AG04450 (cell line): ENCODE data around the gene FAM219A. TPM values are rescaled to one million over a fixed set of nuclear protein-coding genes. Genes with fewer than 3 reads are reported as not detected.
A peak's percentile ranks its signal among the peaks of the same experiment; 100 is the strongest.

Experiments
- CTCF ChIA-PET: fragments of 300-600, 350-600 bp; formaldehyde crosslinking; extraction: SDS; loops from one replicate; lab custom pipeline; 2022; ENCODE audit warnings: antibody characterized with exemption, inconsistent platforms; lab: Charles Lee
- POLR2A ChIA-PET: fragments of 350-600 bp; formaldehyde crosslinking; extraction: SDS; loops from one replicate; lab custom pipeline; 2021; ENCODE audit warnings: antibody characterized with exemption, inconsistent platforms; lab: Yijun Ruan, JAX
- DNase-seq: peaks from one replicate; pipeline ENCODE4 v3.0.0-alpha.2; 2011; ENCODE audit warnings: low read depth, low spot score
- H3K27ac ChIP-seq: one replicate; pipeline ENCODE4 v1.5.1; 2012; ENCODE audit warnings: low read depth, low read length, control low read depth
- H3K27me3 ChIP-seq: one replicate; pipeline ENCODE4 v1.6.0; 2012; ENCODE audit warnings: low read length; ENCODE audit not compliant: control insufficient read depth, insufficient read depth
- H3K4me3 ChIP-seq: 2 replicates; pipeline ENCODE4 v1.5.1; 2011; ENCODE audit warnings: mild to moderate bottlenecking, low read depth, low read length, control low read depth
- H3K9me3 ChIP-seq: 2 replicates; pipeline ENCODE4 v1.5.1; 2012; ENCODE audit warnings: low read length; ENCODE audit not compliant: control insufficient read depth, insufficient read depth
- CTCF ChIP-seq: IDR thresholded peaks from 2 replicates; pipeline ENCODE4 v1.5.1; 2011; ENCODE audit warnings: low read depth, low read length, control low read depth, inconsistent platforms
- polyA plus RNA-seq: library from polyadenylated mRNA; depleted of rRNA; stranded (reverse); fragments of >200 nt; gene quantifications from 2 replicates; pipeline ENCODE4 v1.2.3, GENCODE V29; 2011

The FAM219A gene
- polyA plus RNA-seq, 1 experiment, result 8.0 TPM

- Histone ChIP-seq H3K27me3 (no peaks in the 10 kb centered on the region), H3K9me3 (no peaks in the 10 kb centered on the region), H3K27ac (no peak overlapping the region), H3K4me3 (no peak overlapping the region)
- CTCF ChIA-PET, result interaction anchor here (0.5 to 4.4 kb wide), 72 partner anchors 9 to 478 kb away, joined by 3 to 139 read pairs (median 7); partner anchors contain the start of genes ARID3C, CNTFR, DNAI1 and ENHO
- DNase-seq, result peak; percentile 24
- TF ChIP-seq CTCF, result peak; percentile 99
- POLR2A ChIA-PET, result interaction anchor here (1.1 kb wide), 2 partner anchors 24 to 98 kb away, joined by 3 to 5 read pairs; no protein-coding TSS in a partner anchor
These were observed 54.6 kb downstream of the FAM219A start for GRCh38 chr9:34403554-34404380.

- Histone ChIP-seq H3K4me3 (no peak overlapping the region), H3K9me3 (no peaks in the 10 kb centered on the region), H3K27ac (no peak overlapping the region), H3K27me3 (no peaks in the 10 kb centered on the region)
- no peak for DNase-seq
- ChIA-PET POLR2A (no interaction called here), CTCF (no interaction called here)
- no peak for TF ChIP-seq CTCF
These were observed 57.4 kb downstream of the FAM219A start for GRCh38 chr9:34400686-34401602.

GRCh38 chr9:34400275-34400674 is 58.1 kb downstream of the FAM219A start:
- no peaks in the 10 kb centered on the region for H3K9me3 ChIP-seq
- TF ChIP-seq CTCF, result 0 out of 2 replicates have a peak, but pooled peaks have one; percentile 5
- H3K27me3 ChIP-seq, result no peaks in the 10 kb centered on the region
- DNase-seq, result no peak
- CTCF ChIA-PET, result no interaction called here
- H3K27ac ChIP-seq, result no peak overlapping the region
- no peak overlapping the region for H3K4me3 ChIP-seq
- POLR2A ChIA-PET, result no interaction called here

- Histone ChIP-seq H3K27me3 (no peaks in the 10 kb centered on the region), H3K4me3 (no peak overlapping the region), H3K9me3 (no peaks in the 10 kb centered on the region), H3K27ac (no peak overlapping the region)
- ChIA-PET POLR2A (no interaction called here), CTCF (no interaction called here)
- DNase-seq, result no peak
- TF ChIP-seq CTCF, result no peak
These were observed 58.6 kb downstream of the FAM219A start for GRCh38 chr9:34399729-34400128.
